ENCODE measurements around the gene MYOM3. TPM values are rescaled to one million over a fixed set of nuclear protein-coding genes. Genes with fewer than 3 reads are reported as not detected.

The MYOM3 gene
- total RNA-seq, 1 donor from 2014 or later: 0.29 TPM

DNA sequence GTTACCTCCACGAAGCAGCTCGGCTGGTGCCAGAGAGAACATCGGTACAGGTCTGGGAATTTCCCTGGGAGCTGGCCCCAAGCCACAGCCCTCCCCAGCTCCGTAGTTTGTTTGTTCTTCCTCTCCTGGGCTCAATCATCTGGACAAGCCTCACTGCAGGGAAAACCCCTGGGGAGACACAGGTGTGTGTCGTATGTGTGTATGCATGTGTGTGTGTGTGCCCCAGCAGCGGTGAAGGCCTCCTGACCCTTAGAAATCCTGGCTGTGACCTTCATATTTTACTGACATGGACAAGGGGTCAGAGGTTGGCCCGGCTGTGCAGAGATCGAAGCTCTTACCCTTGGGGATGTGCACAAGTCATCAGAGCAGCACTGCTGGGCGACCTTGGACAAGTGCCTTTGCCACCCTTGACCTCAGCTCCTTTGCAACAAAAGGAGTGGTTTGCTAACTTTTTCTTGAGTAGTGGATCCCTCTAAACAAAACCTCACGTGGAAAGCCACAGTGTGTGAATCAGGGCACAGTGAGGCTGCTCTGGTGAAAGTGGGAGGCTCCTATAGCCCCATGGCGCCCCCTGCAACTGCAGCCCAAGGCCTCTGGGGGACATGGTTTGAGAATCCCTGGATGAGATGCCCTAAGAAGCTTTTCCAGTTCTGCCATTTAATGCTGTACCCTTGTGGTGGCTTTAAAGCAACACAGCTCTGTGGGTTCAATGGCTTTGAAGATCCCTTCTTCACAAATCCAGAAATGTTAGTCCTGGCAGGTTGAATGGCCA is 43.3 kb upstream of the MYOM3 start:
- DNase-seq (ENCODE audit: low spot score in 2 of 2, unreplicated experiment in 2 of 2): no peak

GRCh38 chr1:24154215-24154614 is 42.3 kb upstream of the MYOM3 start:
- H3K4me1 Mint-ChIP-seq: peaks cover 45% of the 10 kb centered on the region
- no peak for TF ChIP-seq CTCF (IDR thresholded peaks at IDR 0.05; ENCODE audit: unreplicated experiment)
- H3K9me3 Mint-ChIP-seq: no peaks in the 10 kb centered on the region
- DNase-seq (ENCODE audit: low spot score in 2 of 2, unreplicated experiment in 2 of 2): no peak
- H3K27ac Mint-ChIP-seq: peak overlapping the region; percentile 97
- no peaks in the 10 kb centered on the region for H3K27me3 Mint-ChIP-seq (ENCODE audit: low read depth)
- no peak overlapping the region for H3K4me3 Mint-ChIP-seq
- H3K36me3 Mint-ChIP-seq: peaks cover 10% of the 10 kb centered on the region

More for the DNA sequence above, 43.3 kb upstream of the MYOM3 start:
- TF ChIP-seq CTCF (IDR thresholded peaks at IDR 0.05; ENCODE audit: unreplicated experiment): no peak
- Mint-ChIP-seq H3K9me3 (no peaks in the 10 kb centered on the region), H3K36me3 (peaks cover 12% of the 10 kb centered on the region), H3K4me3 (no peak overlapping the region), H3K27me3 (ENCODE audit: low read depth) (no peaks in the 10 kb centered on the region), H3K27ac (peak overlapping the region; percentile 47), H3K4me1 (peaks cover 39% of the 10 kb centered on the region)

- Mint-ChIP-seq H3K36me3 (peaks cover 8% of the 10 kb centered on the region), H3K4me1 (peaks cover 45% of the 10 kb centered on the region), H3K27me3 (ENCODE audit: low read depth) (no peaks in the 10 kb centered on the region), H3K9me3 (no peaks in the 10 kb centered on the region), H3K27ac (peak overlapping the region; percentile 97), H3K4me3 (peak overlapping the region; percentile 39)
- DNase-seq (ENCODE audit: low spot score in 2 of 2, unreplicated experiment in 2 of 2): no peak
- no peak for TF ChIP-seq CTCF (IDR thresholded peaks at IDR 0.05; ENCODE audit: unreplicated experiment)
Observed at GRCh38 chr1:24152631-24153494, 40.9 kb upstream of the MYOM3 start.

DNA sequence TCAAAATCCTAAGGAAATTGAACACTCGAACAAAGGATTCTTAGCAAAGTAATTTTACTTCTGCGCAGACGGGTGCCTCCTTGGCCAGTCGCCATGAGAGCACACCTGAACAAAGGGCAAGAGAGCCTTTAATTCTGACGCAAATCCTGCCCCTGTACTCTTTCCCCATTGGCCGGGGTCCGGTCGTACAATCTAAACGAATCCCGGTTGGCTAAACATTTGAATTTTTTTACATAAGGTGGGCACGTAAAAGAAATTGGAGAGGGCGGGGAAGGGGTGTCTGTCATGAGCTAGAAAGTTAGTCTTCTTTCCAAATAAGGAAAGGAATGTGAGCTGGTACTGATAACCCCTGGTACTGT is 39.2 kb upstream of the MYOM3 start:
- DNase-seq (ENCODE audit: low spot score in 2 of 2, unreplicated experiment in 2 of 2): peak; percentile 43 to 73
- Mint-ChIP-seq H3K4me1 (peaks cover 45% of the 10 kb centered on the region), H3K4me3 (peak overlapping the region; percentile 59), H3K27me3 (ENCODE audit: low read depth) (no peaks in the 10 kb centered on the region), H3K36me3 (peaks cover 3% of the 10 kb centered on the region), H3K27ac (peak overlapping the region; percentile 97), H3K9me3 (no peaks in the 10 kb centered on the region)
- no peak for TF ChIP-seq CTCF (IDR thresholded peaks at IDR 0.05; ENCODE audit: unreplicated experiment)

GRCh38 chr1:24150234-24151174 is 38.6 kb upstream of the MYOM3 start:
- TF ChIP-seq CTCF (IDR thresholded peaks at IDR 0.05; ENCODE audit: unreplicated experiment): peak; percentile 83
- DNase-seq (ENCODE audit: low spot score in 2 of 2, unreplicated experiment in 2 of 2): peak; percentile 74 to 95
- no peaks in the 10 kb centered on the region for H3K9me3 Mint-ChIP-seq
- H3K27me3 Mint-ChIP-seq (ENCODE audit: low read depth): no peaks in the 10 kb centered on the region
- peaks cover 45% of the 10 kb centered on the region for H3K4me1 Mint-ChIP-seq
- no peaks in the 10 kb centered on the region for H3K36me3 Mint-ChIP-seq
- peak overlapping the region; percentile 97 for H3K27ac Mint-ChIP-seq
- H3K4me3 Mint-ChIP-seq: peak overlapping the region; percentile 59

All from mesothelial cell of epicardium (in vitro differentiated cells).